Measurements from ENCODE around the gene RSPO4.
"Not testable (repeated sequence)": the region's sequence is repeated elsewhere in the genome, so short reads cannot be mapped to it uniquely, and the experiment has no call there.

The RSPO4 gene
- 0 to 0.07 reads per million in 2 donors for total RNA-seq

DNA sequence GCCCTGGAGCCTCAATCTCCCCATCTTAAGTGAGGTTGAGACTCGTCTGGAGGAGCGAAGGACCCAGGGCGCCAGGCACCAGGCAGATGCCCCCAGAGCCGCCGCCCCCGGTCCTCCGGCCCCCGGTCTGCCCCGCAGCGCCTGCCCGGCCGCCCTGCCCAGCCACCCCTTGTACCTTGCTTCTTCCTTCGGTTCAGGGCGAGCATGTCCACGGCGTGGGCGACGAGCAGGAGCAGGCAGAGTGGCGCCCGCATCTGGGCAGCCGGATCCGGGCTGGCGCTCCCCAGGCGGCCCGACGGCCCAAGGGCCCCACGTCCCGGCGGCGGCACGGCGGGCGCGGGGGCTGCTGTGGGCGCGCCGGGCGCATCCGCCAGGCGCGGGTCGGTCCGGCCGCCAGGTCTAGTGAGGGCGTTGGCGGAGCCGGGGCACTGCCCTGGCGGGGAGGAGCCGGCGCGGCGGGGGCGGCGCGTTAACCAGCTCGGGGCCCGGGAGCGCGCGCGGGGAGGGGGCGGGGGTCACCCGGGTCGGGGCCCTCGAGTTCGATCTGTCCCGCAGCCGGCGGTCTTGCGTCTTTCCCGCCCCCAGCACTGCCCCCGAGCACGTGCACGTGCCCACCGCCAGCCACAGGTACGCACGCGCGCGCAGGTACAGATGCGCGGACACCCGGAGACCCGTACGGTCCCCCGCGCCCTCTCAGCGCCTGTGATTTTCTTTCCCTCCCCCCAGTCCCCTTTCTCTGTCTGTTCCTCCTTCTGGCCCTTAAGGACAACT is at the start of gene RSPO4:
Gene RSPO4 (minus strand): TSS at position 401 of the 771 bp plus-strand sequence. CDS start 147 bp downstream, at position 254.
- no peak for DNase-seq

- no peak for DNase-seq
Measured at GRCh38 chr20:1050440-1050839, 48.3 kb upstream of the RSPO4 start.

- DNase-seq, result no peak
Measured at GRCh38 chr20:1045860-1046418, 43.8 kb upstream of the RSPO4 start.

DNA sequence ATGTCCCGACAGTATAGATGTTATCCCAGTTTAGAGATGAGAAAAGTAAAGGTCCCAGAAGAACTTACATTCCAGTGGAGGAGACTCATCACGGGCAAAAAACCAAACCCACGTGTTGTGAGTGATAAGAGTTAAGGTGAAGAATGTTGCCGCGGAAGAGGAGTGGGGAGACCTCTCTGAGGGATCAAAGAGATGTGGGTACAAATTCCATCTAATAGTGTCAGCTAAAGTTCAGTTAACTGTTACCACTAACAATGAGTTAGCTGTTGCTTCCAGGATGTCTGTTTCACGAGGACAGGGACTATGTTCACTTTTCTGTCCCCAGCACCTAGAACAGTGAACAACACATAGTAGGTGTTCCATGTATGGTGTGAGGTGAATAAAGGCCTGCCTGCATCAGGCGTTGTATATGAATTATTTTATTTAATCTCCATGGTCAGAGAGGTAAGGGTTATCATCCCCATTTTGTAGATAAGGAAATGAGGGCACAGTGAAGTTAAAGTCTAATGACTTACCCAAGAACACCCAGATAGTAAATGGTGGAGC is 39.8 kb upstream of the RSPO4 start:
- no peak for DNase-seq

DNA sequence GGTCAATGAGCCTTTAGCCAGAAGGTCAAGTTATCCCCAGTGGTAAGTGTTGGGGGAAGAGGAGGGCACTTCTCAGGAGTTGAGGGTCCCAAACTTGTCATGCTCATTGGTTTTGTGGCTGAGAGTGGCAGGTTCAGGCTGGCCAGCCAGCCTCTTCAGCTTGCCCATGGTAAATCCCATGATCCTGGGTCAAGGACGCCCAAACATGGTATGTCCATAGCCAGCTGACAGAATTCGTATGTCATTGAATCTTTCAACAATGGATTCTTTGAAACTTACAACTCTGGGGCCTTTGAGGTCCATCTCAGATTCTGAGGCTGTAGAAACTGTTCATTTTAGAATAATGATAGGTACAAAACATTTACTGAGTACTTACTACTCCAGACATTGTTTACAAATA is 36.1 kb upstream of the RSPO4 start:
- DNase-seq, result no peak

GRCh38 chr20:1037039-1037438 is 34.9 kb upstream of the RSPO4 start:
- no peak for DNase-seq

GRCh38 chr20:1035466-1035865 is 33.4 kb upstream of the RSPO4 start:
- no peak for DNase-seq

GRCh38 chr20:1034415-1034789 is 32.3 kb upstream of the RSPO4 start:
- DNase-seq, result no peak

DNA sequence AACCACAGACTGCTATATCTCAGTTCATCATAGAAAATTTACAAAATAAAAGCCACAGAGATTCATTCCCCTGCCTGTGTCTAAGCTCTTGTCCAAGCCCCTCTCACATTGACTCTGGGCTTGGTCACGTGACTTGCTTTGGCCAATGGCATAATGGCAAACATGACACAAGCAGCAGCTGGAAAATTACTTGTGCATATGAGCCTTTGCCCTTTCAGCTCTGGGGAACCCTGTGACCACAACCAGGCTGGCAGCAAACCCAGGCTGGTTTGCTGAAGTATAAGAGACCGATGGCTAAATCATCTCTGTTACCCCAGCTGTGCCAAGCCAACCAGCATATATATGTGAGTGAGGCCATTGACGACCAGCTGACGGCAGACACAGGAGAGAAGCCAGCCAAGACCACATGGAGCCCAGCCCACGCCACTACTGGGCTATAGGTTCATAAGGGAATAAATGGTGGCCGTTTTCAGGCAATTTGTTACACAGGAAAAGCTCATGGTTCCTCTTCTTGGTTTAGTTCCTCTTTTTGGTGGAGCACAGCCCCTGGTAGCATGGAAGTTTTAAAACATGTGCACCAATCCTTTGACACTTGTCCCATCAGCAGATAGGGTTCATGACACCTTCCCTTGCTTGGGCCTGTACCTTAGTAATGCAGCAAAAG is 31.8 kb upstream of the RSPO4 start:
- DNase-seq, result peak in 1 of 5 experiments; percentile 23

- no peak for DNase-seq
Measured at GRCh38 chr20:1029980-1030379, 27.9 kb upstream of the RSPO4 start.

- DNase-seq, result not testable (repeated sequence)
Measured at GRCh38 chr20:1026214-1026613, 24.1 kb upstream of the RSPO4 start.

DNA sequence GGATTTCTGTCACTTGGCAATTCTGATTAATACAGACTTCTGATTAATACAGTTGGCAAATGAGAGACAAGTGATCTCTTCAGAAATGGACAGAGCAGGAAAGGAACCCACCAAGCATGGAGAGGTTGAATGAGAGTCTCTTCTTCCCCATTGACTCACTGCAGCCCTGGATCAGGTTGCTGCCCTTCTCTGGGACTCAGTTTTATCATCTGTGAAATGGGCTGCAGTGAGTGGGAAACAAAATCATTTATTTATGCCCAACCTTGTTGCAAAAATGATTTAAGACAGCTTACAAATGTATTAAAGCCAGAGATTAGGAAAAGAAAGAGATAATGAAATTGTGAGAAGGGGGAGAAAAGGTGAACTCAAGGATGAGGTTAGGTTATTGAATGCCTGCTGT is 20.8 kb upstream of the RSPO4 start:
- no peak for DNase-seq

GRCh38 chr20:1020614-1021013 is 18.5 kb upstream of the RSPO4 start:
- no peak for DNase-seq

DNA sequence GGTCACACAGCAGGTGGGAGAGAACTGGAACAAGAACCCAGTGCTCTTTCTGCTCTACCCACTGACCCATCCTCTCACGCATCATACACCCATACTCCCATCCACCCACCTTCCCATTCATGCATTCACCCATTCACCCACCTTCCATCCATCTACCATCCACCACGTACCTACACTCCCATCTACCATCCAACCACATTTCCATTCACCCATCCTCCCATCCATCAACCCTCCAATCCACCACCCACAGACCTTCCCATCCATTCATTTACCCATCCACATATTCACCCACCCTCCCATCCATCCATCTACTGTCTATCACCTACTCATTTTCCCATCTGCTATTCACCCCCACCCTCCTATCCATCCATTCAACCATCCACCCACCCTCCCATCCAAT is 17.2 kb upstream of the RSPO4 start:
- DNase-seq, result no peak

- no peak for DNase-seq
Measured at GRCh38 chr20:1017677-1018076, 15.6 kb upstream of the RSPO4 start.

DNA sequence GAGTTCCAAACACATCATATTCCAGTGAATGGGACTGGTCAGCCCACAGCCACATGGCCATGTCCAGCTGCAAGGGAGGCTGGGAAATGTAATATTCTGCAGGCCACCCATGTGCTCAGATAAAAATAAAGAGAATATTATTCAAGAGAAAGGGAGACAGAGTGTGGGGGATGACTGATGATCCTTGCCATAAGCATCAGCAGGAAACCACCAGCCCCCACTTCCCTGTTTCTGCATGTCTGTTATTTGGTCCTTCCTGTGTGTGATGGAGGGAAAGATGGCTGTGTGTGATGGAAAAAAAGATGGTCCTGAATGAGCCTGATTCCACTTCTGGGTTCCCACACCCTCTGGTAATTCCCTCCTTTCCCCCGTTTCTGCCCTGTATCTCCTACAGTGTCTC is 13.1 kb upstream of the RSPO4 start:
- no peak for DNase-seq

- DNase-seq, result no peak
Measured at GRCh38 chr20:1014471-1014870, 12.4 kb upstream of the RSPO4 start.

- DNase-seq, result no peak
Measured at GRCh38 chr20:1013566-1014340, 11.6 kb upstream of the RSPO4 start.

GRCh38 chr20:1012359-1013168 is 10.5 kb upstream of the RSPO4 start:
- no peak for DNase-seq

- no peak for DNase-seq
Measured at GRCh38 chr20:1010659-1011058, 8.5 kb upstream of the RSPO4 start.

DNA sequence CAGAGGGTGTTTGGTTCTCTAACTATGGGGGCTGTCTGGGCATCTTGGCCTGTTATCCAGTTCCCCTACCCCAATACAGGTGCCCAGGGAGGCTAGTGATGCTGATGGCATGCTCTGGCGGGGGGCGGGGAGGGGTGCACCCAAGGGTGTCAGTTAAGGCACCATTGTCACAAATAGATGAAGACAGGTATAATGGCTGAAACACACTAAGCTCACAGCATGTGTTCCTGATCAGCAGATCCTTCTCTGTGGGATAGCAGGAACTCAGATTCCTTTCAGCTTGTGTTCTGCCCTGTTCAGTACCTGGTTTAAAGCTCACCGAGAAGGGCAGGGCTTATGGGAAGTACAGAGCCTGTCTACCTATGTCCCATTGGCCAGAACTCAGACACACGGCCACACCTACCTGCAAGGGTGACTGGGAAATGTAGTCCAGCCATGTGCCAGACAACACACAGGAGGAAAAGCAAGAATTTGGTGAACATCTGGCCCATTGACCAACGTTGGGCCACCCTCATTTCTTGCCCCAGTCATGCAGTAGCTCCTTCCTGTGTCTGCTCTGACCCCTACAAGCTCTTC is 3.4 kb upstream of the RSPO4 start:
- peak in 1 of 5 experiments; percentile 35 for DNase-seq
